Right renal pelvis (tissue), 4 donors: ENCODE results near the gene MTX2. TPM values are rescaled to one million over a fixed set of nuclear protein-coding genes. Genes with fewer than 3 reads are reported as not detected.

Experiments
- DNase-seq, 4 donors: peaks; one replicate each; pipeline ENCODE4 v3.0.0-alpha.2; 2013; ENCODE audit warnings: low read depth in 4 of 4, low spot score in 3 of 4, missing footprints in 1 of 4
- polyA plus RNA-seq, 4 donors: library from polyadenylated mRNA; unstranded; fragments of 120-200 nt; gene quantifications; one replicate each; pipeline ENCODE4 v1.2.1, GENCODE V29; 2013; ENCODE audit not compliant: insufficient read length in 4 of 4

The MTX2 gene
- polyA plus RNA-seq: 100 to 1,000 TPM in 2 of 4 donors, 10 to 100 TPM in 2; 94.3 to 107 (median 98.4) TPM

DNA sequence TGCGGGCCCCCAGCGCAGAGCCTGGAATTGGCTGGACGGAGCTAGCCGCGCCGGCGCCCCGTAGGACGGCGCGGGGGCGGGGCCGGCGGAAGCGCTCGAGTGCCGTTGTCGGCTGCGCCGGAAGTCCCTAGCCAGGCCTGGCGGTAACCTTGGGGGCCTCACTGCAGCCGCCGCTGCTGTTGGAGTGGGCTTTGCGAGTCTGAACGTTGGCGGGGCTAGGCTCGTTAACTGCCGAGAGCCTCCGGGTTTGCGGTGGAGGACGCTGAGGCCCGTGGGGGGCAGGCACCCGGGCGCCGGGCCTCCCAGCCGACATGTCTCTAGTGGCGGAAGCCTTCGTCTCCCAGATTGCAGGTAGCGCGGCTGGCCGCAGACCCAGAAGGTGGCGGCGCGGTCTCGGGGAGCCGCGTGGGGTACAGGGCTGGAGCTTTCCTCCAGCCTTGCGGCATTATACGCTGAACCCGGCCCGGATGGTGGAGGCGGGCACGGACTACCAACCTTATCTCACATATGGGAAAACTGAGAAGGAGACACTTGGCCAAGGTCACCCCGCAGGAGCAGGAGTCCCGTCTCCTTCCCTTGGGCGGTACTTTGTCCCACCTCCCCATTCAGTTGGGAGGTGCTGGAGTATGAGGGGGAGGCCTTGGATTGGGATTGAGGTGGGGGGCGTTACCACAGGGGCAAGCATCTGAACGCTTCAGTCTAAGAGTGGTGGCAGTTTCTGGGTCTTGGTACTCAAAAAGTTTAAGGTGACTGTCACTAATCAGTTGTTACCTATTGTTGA lies at the start of gene MTX2:
Gene MTX2 (plus strand): TSS at position 124 of the 781 bp plus-strand sequence. CDS start 188 bp downstream, at position 312.
- DNase-seq: peak; percentile 57 to 76 (median 70)

DNA sequence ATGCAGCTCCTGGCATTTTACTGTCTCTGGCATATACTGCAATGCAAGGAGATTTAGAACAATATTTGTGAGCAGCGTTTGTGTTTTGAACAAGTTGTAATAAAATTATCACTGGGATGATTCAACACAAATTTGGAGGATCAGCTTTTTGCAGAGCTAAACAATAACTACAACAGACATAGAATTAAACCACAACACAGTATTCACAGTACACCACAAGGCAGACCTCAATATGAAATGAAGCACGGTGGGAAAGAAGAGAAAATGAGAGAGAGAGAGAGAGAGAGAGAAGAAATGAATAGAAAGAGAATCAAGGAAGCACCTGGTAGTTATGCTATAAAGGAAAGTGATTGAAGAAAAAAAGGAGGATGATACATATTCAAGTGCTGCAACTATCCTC lies 41.4 kb upstream of the MTX2 start:
- DNase-seq: no peak

DNA sequence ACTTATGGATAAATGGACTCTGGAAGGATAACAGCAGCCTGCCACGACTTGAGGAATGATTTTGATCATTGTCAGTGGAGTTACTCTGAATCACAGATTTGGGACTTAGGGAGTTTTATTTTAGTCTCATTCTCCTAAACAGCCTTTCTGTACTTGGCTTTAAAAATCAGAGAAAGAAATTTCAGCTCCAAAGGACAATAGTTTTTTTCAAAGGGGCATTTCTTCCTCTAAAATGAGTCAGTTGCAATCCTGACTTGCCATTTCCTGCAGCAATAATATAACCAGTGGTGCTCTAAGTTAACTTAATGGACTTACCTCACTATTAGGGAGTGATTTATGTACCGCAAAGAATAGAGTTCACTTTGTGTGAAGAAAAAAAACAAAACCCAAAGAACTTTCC lies 35.1 kb upstream of the MTX2 start:
- peak in 1 of 4 donors; percentile 3 for DNase-seq

DNA sequence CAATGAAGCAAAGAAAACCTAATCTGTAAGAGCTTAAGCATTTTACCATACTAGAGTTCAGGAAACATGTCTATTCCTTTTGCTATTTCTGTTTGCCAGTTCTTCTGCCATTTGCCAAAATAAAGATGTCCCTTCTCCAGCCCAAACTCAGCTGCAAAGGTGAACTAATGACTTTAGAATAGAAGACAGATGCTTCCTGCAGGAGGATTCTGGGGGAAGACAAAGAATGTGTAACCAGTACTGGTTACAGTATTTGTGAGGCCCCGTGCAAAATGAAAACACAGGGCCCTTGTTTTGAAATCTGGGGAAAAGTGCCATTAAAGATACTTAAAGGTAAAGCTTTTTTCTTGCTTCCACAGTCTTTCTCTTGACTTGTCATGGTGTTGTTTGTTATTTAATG lies 34.3 kb upstream of the MTX2 start:
- DNase-seq: no peak

DNA sequence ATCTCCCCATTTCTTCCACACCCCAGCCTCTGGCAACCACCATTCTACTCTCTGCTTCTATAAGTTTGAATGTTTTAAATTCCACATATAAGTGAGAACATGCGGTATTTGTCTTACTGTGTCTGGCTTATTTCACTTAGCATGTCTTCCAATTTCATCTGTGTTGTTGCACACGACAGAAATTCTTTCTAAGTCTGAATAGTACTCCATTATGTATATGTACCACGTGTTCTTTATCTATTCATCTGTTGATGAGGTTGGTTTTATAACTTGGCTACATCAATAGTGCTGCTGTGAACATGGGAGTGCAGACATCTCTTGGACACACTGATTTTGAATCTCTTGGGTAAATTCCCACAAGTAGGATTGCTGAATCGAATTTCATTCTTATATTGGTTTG lies 31.8 kb upstream of the MTX2 start:
- no peak for DNase-seq

DNA sequence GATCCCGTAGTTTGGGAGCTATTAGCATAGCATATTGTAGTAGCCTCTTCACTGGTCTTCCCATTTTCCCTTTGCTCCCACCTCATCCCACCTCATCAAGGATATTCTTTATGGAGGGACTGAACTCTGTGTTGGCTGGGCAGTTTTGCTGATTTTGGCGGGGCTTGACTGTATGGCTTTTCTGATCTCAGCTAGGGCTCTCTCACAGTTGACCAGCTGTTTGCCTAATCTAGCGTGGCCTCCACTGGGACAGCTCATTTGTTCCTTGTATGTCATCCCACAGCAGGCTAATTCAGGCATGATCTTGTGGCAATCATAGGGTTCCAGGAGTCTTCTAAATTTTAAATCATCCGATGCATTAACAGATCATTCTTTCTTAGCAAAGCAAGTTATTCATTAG lies 30.2 kb upstream of the MTX2 start:
- no peak for DNase-seq

DNA sequence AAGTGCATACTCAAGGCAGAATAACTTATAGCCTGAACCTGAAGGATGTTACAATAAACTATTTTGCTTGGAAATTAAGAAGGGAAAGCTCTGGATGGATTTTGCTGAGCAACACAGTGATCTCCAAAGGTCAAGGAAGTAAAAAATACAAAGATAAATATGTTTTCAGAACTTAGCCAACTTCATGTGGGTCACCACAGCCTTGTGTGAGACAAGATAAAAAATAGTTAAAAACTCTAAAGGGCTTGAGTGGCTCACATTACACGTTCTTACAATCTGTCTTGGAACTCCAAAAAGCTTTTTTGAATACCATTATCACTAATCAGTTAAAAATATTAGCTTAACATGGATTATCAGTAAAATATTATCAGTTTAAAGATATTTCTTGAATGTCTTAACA lies 28.9 kb upstream of the MTX2 start:
- no peak for DNase-seq

DNA sequence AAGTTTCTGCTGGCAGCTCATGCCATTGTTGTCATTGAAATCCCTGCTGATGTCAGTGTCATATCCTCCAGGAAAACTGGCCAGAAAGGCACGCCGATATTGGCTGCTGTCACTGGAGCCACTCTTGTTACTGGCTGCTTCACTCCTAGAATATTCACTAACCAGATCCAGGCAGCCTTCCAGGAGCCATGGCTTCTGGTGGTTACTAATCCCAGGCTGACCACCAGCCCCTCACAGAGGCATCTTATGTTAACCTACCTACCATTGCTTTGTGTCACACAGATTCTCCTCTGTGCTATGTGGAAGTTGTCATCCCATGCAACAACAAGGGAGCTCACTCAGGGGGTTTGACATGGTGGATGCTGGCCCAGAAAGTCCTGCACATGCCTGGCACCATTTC lies 27.0 kb upstream of the MTX2 start:
- no peak for DNase-seq

DNA sequence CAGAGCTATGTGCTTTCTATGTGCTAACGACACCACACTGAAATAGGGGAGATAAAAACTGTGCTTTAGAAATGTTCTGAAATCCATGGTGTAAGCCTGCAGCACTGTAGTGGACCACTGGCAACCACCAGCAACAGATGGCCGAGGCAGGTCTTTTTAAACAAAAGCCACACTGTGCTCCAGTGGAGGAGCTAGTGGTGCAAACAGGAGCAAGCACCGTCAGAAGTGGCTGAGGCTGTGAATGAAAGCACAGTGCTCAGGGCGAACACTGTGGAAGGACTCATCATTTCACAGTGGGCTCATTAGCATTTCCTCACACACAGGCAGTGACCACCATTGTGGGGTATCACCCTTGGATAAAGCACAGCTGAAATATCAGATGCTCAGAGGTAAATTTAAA lies 22.9 kb upstream of the MTX2 start:
- DNase-seq: no peak

DNA sequence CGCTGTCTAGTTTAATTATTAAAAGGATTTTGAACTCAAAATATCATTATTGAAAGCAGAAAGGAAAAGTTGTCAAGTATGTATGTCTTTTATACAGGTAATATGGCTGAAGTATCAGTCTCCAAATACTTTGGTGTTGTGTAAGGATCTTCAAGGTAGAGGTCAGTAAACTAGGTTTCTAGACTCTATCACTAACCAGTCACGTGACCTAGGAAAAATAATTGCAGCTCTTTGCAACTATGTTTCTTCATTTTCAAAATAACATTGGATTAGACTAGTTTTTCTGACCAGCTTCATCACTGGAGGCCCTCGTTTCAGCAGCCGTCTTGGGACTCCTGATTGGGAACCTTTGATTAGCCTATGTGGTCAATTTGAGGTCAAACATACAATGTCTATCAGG lies 21.4 kb upstream of the MTX2 start:
- no peak for DNase-seq

DNA sequence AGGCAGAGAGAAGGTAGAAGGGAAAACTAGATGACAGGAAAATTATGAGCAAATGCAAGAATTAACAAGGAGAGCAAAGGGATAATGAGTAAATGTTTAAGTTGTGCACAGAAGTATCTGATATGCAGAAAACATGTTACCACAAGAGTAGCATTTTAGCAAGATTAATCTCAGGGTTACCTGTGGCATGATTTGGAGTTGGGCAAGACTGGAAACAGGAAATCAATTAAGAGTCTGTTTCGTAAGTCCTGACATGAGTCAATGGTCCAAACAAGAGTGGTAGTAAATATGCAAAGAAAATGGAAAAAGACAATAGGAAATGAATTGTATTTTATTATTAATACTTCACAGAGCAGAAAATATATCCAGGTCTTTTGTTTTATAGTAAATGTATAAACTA lies 17.3 kb upstream of the MTX2 start:
- no peak for DNase-seq

DNA sequence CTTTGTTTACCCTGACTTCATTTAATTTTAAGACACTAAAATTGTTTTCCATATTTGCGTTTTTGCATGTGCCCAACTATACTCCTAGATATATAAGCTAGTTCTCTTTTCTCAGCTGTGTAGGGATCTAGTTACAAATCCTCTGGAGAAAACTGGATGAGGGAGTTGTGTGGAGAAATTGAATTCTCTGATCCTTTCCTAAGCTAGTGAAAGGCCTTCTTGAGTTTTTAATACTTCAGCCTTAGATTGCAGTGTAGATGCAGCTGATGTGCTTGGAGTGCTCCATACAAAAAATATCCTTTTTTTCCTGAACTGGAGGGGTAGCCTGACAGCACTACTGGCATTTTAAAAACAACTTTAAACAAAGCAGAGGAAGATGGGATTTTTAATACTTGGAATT lies 8.6 kb upstream of the MTX2 start:
- DNase-seq: no peak

DNA sequence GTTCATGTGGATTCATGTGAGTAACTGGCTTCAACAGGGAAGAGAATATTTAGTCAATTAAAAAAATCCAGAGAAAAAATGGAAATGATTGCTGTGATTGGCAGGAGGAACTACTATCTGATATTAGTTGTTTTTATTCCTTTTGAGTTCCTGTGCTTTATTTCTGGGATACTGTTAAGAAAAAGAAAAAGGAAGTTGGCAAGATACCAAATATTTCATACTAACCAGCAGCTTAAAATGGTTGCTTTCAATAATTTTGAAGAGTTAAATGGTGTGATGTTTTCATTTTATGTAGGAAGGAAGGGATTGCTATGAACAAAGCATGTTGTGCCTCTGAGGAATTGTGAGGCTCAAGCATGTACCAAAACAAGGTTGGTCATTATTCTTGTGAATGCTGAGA lies 8.1 kb upstream of the MTX2 start:
- no peak for DNase-seq

DNA sequence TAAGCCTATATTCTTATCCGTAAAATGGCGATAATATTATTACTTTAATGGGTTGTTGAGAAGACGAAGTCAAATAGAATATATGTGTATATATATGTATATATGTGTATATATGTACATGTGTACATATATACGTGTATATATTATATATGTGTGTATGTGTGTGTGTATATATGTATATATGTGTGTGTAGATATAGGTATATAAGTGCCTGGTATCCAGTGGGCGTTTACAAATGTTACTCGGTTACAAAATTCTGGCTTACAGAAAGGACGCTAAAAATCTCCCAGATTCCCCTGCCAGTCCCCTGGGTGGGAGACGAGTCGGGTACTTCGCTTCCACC lies 295 bp upstream of the MTX2 start:
- no peak for DNase-seq

DNA sequence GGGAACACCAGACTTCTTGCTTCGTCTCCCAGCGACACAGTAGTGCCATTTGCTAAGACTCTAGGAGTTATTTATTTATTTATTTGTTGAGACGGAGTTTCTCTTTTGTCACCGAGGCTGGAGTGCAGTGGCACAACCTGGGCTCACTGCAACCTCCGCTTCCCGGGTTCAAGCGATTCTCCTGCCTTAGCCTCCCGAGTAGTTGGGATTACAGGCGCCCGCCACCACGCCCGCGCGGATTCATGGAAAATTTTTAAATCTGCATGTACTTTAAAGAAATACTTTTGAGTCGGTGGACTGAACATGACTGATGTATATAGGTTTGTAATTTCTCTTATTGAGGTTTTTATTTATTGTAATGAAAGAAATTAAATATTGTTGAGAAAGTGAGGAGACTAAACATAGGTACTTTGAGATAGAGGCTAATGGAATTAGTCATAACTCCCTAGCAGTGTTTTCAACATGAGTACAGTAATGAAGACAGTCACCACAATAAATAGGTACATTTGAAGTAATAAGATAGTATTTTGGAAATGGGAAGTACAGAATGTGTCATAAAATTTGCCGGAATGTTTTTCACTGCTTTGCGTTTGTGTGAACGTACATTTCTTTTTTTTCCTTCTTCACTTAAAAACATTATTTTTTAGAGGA lies 983 bp downstream of the MTX2 start:
- DNase-seq: no peak

DNA sequence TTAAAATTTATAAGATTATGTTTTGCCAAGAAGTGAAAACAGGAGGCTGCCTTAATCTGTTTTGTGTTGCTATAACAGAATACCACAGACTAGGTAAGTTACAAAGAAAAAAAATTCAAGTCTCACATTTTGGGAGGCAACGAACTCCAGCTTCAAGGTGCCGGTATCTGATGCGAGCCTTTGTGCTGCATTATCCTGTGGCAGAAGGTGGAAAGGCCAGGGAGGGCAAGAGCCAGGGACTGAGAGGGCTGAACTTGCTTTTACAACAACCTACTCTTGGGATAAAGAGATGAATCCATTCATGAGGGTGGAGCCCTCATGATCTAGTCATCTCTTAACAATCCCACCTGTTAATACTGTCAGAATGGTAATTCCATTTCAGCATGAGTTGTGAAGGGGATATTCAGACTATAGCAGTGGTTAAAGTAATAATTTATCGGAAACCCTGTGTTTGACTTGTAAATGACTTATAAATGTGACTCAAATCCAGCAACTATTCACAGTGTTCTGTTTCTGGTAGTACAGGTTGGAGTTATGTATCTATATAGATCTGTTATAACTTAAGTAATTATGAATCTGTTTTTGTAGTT lies 3.7 kb downstream of the MTX2 start:
- DNase-seq: no peak

DNA sequence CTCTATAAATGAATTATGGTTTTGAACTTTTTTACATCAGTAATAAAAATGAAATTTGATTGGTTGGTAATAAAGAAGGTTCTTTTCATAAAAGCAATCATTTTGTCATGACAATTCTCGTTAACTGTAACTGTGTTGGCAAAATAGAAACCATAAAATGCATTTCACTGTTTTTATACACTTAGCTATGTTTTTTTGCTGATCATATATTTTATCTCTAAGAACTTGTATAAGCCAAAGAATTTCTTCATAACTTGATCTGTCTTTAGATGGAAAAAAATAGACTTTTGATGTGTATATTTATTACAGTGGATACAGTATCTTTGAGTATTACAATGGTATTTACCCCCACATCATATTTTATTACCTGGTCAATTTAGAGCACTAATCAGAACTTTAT lies 9.7 kb downstream of the MTX2 start:
- DNase-seq: no peak

DNA sequence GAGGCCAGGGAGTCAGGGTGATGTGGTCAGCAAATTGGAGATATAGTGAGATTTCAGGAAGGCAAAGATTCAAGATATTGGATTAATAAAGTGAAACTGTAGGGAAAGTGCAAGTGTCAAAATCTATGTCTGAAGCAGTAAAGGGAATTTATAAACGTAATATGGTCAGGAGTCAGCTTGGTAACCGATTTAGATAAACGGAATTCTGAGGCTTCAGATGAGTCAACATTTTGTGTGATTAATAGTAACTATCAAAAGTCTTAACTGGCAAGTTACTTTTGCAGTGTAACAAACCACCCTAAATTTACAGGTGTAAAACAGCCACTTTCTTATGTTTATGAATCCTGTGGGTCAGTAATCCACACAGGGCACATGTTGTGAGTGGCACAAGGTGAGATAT lies 10.9 kb downstream of the MTX2 start:
- DNase-seq: no peak

DNA sequence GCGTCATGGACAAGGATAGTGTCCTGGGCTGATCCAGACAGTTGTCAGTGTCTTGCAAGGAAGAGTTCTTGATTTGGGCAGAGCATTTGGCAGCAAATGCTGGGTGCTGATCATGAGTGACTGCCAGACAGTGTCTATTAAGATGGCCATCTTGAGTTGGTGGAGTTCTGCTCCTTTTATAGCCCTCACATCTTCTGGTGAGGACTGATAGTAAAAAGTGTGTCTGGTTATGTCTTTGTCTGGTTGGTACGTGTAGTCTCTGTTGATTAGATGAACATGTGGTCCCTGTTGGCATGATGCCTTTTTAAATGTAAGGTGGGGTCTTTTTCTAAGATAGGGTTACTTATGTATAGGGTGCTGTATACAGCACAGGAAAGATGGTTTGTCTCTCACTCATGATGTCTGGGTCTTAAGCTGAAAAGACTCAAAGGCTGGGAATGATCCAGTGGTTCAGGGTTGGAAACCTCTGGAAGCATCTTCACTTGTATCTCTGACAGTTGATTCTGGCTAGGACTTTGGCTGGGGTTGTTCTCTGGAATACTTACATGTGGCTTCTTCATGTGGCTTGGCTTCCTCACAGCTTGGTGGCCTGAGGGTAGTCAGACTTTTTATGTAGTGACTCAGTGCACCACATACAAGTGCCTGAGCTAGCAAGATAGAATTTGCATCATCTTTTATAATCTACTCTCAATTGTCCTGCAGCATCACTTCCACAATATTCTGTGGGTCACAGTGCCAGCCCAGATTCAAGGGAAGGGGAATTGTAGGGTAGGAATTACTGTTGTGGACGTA lies 11.8 kb downstream of the MTX2 start:
- DNase-seq: no peak

DNA sequence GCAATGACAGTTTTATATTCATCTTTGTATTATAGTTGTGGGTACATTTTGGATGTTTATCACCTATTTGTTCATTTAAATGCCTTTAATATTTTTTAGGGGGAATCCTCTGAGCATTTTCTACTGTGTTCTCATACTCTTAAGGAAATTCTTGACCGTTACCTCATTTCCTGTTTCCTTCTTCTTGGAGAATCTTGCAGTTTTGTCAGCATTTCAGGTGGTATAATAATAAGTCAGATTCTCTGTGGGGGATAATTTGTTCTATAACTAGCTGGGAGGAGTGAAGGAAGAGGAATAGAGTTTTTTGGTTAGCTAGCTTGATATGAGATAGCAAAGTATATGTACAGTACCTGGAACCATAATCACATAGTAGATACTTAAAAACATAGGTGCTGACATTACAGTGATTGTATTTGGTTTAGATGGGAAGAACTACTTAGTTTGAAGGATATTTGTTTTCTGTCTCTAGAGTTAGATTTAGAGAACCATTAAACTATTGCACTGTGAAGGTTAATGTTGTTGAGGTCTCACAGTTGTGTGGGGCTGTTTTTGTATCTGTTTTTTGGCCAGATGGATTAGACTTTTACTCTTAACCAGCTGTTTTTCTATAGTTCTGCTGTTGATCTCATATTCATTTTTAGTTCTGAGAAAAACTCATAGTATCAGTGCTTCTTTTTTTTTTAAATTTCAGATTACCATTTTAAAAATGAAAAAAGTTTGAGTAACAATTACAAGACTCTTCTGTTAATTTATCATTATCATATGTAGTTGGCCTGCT lies 14.2 kb downstream of the MTX2 start:
- DNase-seq: no peak
